GM23338 (cell line): Measurements from ENCODE around the gene UBC. TPM values are rescaled to one million over a fixed set of nuclear protein-coding genes. Genes with fewer than 3 reads are reported as not detected.

Experiments used
- ATAC-seq: fragments of 200-7000 bp; cut with Tn5 transposase; 3 replicates; pipeline ENCODE4 v1.9.1; 2020
- DNase-seq: peaks from one replicate; pipeline ENCODE4 v3.0.0-alpha.2; 2015; ENCODE audit warnings: low spot score
- H2AFZ ChIP-seq: fragments of 200-600 bp; sonication (generic); 2 replicates; pipeline ENCODE4 v1.8.0; 2016; ENCODE audit warnings: antibody characterized with exemption, mild to moderate bottlenecking, moderate library complexity
- H3F3A ChIP-seq: fragments of 200-600 bp; sonication (generic); replicated peaks from 2 replicates; pipeline ENCODE4 v1.8.0; 2017; ENCODE audit warnings: antibody characterized with exemption, mixed run types, low read depth
- H3K27ac ChIP-seq: fragments of 200-600 bp; sonication (generic); 2 replicates; pipeline ENCODE4 v1.6.1; 2016; ENCODE audit warnings: low read depth
- H3K27me3 ChIP-seq: fragments of 200-600 bp; sonication (generic); 2 replicates; pipeline ENCODE4 v1.8.0; 2016; ENCODE audit warnings: mild to moderate bottlenecking, mixed run types, moderate library complexity; ENCODE audit not compliant: insufficient read depth
- H3K36me3 ChIP-seq: fragments of 200-600 bp; sonication (generic); 2 replicates; pipeline ENCODE4 v1.8.0; 2016; ENCODE audit warnings: mild to moderate bottlenecking; ENCODE audit not compliant: insufficient read depth
- H3K4me1 ChIP-seq: fragments of 200-600 bp; sonication (generic); 2 replicates; pipeline ENCODE4 v1.8.0; 2016; ENCODE audit warnings: mild to moderate bottlenecking, moderate library complexity; ENCODE audit not compliant: insufficient read depth
- H3K4me2 ChIP-seq: fragments of 200-600 bp; sonication (generic); 2 replicates; pipeline ENCODE4 v1.7.1; 2017; ENCODE audit warnings: mixed run types
- H3K4me3 ChIP-seq: fragments of 200-600 bp; sonication (generic); 2 replicates; pipeline ENCODE4 v1.6.1; 2016; ENCODE audit warnings: mixed run types
- H3K79me2 ChIP-seq: fragments of 200-600 bp; sonication (generic); replicated peaks from 2 replicates; pipeline ENCODE4 v1.8.0; 2017; ENCODE audit warnings: mild to moderate bottlenecking; ENCODE audit not compliant: insufficient read depth
- H3K9me2 ChIP-seq: fragments of 200-600 bp; sonication (generic); 2 replicates; pipeline ENCODE4 v1.8.0; 2017; ENCODE audit not compliant: insufficient read depth
- H4K20me1 ChIP-seq: fragments of 200-600 bp; sonication (generic); replicated peaks from 2 replicates; pipeline ENCODE4 v1.8.0; 2017; ENCODE audit warnings: mild to moderate bottlenecking; ENCODE audit not compliant: insufficient read depth
- H3K27ac Mint-ChIP-seq: 2 replicates; pipeline ENCODE4 v1.8.0; 2020; ENCODE audit warnings: inconsistent platforms, mild to moderate bottlenecking, moderate library complexity, mixed read lengths
- H3K27me3 Mint-ChIP-seq: 3 replicates; pipeline ENCODE4 v1.8.0; 2022; ENCODE audit warnings: low read depth, mild to moderate bottlenecking, moderate library complexity, mixed read lengths, inconsistent platforms; ENCODE audit not compliant: insufficient read depth, poor library complexity
- H3K36me3 Mint-ChIP-seq: 3 replicates; pipeline ENCODE4 v1.8.0; 2021; ENCODE audit warnings: low read depth, mild to moderate bottlenecking, inconsistent platforms, moderate library complexity, mixed read lengths
- H3K4me1 Mint-ChIP-seq: 3 replicates; pipeline ENCODE4 v1.8.0; 2020; ENCODE audit warnings: mild to moderate bottlenecking, inconsistent platforms, mixed read lengths
- H3K4me3 Mint-ChIP-seq: 3 replicates; pipeline ENCODE4 v1.8.0; 2021; ENCODE audit warnings: moderate library complexity, mild to moderate bottlenecking, inconsistent platforms, mixed read lengths
- H3K9me3 Mint-ChIP-seq: 3 replicates; pipeline ENCODE4 v1.8.0; 2020; ENCODE audit warnings: moderate library complexity, mild to moderate bottlenecking, inconsistent platforms, mixed read lengths
- CREB1 ChIP-seq: fragments of 250-450 bp; sonication (Bioruptor Pico); IDR thresholded peaks from 2 replicates; pipeline ENCODE4 v1.5.0; 2020; ENCODE audit warnings: low read depth, mild to moderate bottlenecking, moderate library complexity
- CTCF ChIP-seq, 2 experiments: fragments of 200-600 bp in 1 of 2; sonication (generic) in 1 of 2; conservative IDR thresholded peaks; 2 replicates each; pipeline versions ENCODE4 v1.5.1 to v1.6.1; 2016 to 2017; ENCODE audit warnings: antibody characterized with exemption in 2 of 2, low read depth in 2 of 2, mild to moderate bottlenecking in 2 of 2, moderate library complexity in 1 of 2
- ETS1 ChIP-seq: IDR thresholded peaks from 2 replicates; pipeline ENCODE4 v1.6.1; 2016; ENCODE audit warnings: antibody characterized with exemption
- EZH2 ChIP-seq: fragments of 200-600 bp; sonication (generic); IDR thresholded peaks from one replicate; pipeline ENCODE4 v1.8.0; 2017; ENCODE audit warnings: antibody characterized with exemption, mild to moderate bottlenecking, low read depth; ENCODE audit not compliant: unreplicated experiment
- EZH2phosphoT487 ChIP-seq: fragments of 200-600 bp; sonication (generic); IDR thresholded peaks from one replicate; pipeline ENCODE4 v1.8.1; 2018; ENCODE audit warnings: antibody characterized with exemption; ENCODE audit not compliant: unreplicated experiment
- JUNB ChIP-seq: IDR thresholded peaks from one replicate; pipeline ENCODE4 v1.6.1; 2016; ENCODE audit warnings: antibody characterized with exemption; ENCODE audit not compliant: unreplicated experiment
- NANOG ChIP-seq: IDR thresholded peaks from 2 replicates; pipeline ENCODE4 v1.6.1; 2016; ENCODE audit warnings: antibody characterized with exemption, borderline replicate concordance
- POLR2AphosphoS5 ChIP-seq: IDR thresholded peaks from 2 replicates; pipeline ENCODE4 v1.6.1; 2016; ENCODE audit warnings: antibody characterized with exemption, low read depth
- STAT1 ChIP-seq: IDR thresholded peaks from one replicate; pipeline ENCODE4 v1.6.1; 2016; ENCODE audit warnings: antibody characterized with exemption; ENCODE audit not compliant: unreplicated experiment
- ZNF114 ChIP-seq: fragments of 250-450 bp; sonication (Bioruptor Pico); IDR thresholded peaks from 2 replicates; pipeline ENCODE4 v1.5.0; 2020; ENCODE audit warnings: mild to moderate bottlenecking, moderate library complexity
- ZNF331 ChIP-seq: fragments of 250-450 bp; sonication (Bioruptor Pico); IDR thresholded peaks from 2 replicates; pipeline ENCODE4 v1.5.0; 2020; ENCODE audit warnings: low read depth, mild to moderate bottlenecking, moderate library complexity
- polyA plus RNA-seq: library from polyadenylated mRNA; unstranded; fragments of >200 nt; fragmentation: Nextera tagmentation; extraction: Ambion mirVana; gene quantifications from 2 replicates; pipeline ENCODE4 v1.2.1, GENCODE V29; 2016
- total RNA-seq: library from RNA; depleted of rRNA; stranded (reverse); fragments of >200 nt; shearing (Covaris generic); gene quantifications from 2 replicates; pipeline ENCODE4 v1.2.3, GENCODE V29; 2014
- TF ChIP-seq, protein P1 (sequence below): fragments of 250-450 bp; sonication (Bioruptor Pico); IDR thresholded peaks from 2 replicates; pipeline ENCODE4 v1.5.0; 2020; ENCODE audit warnings: mild to moderate bottlenecking, moderate library complexity
- TF ChIP-seq, protein P2 (sequence below): IDR thresholded peaks from one replicate; pipeline ENCODE4 v1.6.1; 2018; ENCODE audit warnings: antibody characterized with exemption; ENCODE audit not compliant: unreplicated experiment

Gene UBC
- total and polyA plus RNA-seq, 2 experiments from 2014 or later: 511 to 665 TPM

DNA sequence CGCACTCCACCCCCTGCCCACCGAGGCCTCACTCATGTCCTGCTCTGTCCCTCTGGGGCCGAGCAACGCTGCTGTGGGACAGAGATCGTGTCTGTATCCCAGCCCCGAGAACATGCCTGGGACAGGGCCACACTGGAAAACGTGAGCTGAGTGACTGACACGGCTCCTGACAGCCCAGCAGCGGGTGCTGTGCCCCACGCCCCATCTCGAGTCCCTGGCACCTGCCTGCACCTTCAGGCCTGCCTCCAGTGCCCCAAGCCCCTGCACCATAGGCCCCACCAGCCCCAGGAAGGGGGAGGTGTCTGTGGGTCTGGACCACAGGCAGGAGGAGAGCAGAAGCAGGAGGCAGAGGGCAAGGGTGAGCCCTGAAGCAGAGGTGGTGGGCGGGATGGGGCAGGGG lies 34.6 kb upstream of the UBC start:
- Histone ChIP-seq H3K79me2 (no peaks in the 10 kb centered on the region), H3K36me3 (peaks cover 5% of the 10 kb centered on the region; the same call in 1 of the 2 replicates), H3K27ac (no peak overlapping the region), H3K9me2 (no peaks in the 10 kb centered on the region), H4K20me1 (peaks cover 4% of the 10 kb centered on the region; the same call in 1 of the 2 replicates), H3F3A (peaks cover 3% of the 10 kb centered on the region; the same call in 1 of the 2 replicates), H2AFZ (no peak overlapping the region), H3K4me1 (no peaks in the 10 kb centered on the region), H3K27me3 (no peaks in the 10 kb centered on the region), H3K4me3 (no peak overlapping the region), H3K4me2 (no peak overlapping the region)
- no peak for TF ChIP-seq ETS1
- no peak for TF ChIP-seq NANOG
- TF ChIP-seq CREB1 (CRISPR knock-in tag): no peak
- no peak for TF ChIP-seq JUNB
- TF ChIP-seq EZH2phosphoT487: no peak
- TF ChIP-seq, protein P1, sequence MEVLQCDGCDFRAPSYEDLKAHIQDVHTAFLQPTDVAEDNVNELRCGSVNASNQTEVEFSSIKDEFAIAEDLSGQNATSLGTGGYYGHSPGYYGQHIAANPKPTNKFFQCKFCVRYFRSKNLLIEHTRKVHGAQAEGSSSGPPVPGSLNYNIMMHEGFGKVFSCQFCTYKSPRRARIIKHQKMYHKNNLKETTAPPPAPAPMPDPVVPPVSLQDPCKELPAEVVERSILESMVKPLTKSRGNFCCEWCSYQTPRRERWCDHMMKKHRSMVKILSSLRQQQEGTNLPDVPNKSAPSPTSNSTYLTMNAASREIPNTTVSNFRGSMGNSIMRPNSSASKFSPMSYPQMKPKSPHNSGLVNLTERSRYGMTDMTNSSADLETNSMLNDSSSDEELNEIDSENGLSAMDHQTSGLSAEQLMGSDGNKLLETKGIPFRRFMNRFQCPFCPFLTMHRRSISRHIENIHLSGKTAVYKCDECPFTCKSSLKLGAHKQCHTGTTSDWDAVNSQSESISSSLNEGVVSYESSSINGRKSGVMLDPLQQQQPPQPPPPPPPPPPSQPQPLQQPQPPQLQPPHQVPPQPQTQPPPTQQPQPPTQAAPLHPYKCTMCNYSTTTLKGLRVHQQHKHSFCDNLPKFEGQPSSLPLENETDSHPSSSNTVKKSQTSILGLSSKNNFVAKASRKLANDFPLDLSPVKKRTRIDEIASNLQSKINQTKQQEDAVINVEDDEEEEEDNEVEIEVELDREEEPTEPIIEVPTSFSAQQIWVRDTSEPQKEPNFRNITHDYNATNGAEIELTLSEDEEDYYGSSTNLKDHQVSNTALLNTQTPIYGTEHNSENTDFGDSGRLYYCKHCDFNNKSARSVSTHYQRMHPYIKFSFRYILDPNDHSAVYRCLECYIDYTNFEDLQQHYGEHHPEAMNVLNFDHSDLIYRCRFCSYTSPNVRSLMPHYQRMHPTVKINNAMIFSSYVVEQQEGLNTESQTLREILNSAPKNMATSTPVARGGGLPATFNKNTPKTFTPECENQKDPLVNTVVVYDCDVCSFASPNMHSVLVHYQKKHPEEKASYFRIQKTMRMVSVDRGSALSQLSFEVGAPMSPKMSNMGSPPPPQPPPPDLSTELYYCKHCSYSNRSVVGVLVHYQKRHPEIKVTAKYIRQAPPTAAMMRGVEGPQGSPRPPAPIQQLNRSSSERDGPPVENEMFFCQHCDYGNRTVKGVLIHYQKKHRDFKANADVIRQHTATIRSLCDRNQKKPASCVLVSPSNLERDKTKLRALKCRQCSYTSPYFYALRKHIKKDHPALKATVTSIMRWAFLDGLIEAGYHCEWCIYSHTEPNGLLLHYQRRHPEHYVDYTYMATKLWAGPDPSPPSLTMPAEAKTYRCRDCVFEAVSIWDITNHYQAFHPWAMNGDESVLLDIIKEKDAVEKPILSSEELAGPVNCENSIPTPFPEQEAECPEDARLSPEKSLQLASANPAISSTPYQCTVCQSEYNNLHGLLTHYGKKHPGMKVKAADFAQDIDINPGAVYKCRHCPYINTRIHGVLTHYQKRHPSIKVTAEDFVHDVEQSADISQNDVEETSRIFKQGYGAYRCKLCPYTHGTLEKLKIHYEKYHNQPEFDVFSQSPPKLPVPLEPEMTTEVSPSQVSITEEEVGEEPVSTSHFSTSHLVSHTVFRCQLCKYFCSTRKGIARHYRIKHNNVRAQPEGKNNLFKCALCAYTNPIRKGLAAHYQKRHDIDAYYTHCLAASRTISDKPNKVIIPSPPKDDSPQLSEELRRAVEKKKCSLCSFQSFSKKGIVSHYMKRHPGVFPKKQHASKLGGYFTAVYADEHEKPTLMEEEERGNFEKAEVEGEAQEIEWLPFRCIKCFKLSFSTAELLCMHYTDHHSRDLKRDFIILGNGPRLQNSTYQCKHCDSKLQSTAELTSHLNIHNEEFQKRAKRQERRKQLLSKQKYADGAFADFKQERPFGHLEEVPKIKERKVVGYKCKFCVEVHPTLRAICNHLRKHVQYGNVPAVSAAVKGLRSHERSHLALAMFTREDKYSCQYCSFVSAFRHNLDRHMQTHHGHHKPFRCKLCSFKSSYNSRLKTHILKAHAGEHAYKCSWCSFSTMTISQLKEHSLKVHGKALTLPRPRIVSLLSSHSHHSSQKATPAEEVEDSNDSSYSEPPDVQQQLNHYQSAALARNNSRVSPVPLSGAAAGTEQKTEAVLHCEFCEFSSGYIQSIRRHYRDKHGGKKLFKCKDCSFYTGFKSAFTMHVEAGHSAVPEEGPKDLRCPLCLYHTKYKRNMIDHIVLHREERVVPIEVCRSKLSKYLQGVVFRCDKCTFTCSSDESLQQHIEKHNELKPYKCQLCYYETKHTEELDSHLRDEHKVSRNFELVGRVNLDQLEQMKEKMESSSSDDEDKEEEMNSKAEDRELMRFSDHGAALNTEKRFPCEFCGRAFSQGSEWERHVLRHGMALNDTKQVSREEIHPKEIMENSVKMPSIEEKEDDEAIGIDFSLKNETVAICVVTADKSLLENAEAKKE: no peak
- no peak for TF ChIP-seq EZH2
- no peak for TF ChIP-seq ZNF331 (CRISPR knock-in tag)
- TF ChIP-seq CTCF (conservative IDR thresholded peaks at IDR 0.05; ENCODE audit: low read depth in 2 of 2): no peak
- TF ChIP-seq STAT1: no peak
- no peak for TF ChIP-seq POLR2AphosphoS5
- TF ChIP-seq, protein P2, sequence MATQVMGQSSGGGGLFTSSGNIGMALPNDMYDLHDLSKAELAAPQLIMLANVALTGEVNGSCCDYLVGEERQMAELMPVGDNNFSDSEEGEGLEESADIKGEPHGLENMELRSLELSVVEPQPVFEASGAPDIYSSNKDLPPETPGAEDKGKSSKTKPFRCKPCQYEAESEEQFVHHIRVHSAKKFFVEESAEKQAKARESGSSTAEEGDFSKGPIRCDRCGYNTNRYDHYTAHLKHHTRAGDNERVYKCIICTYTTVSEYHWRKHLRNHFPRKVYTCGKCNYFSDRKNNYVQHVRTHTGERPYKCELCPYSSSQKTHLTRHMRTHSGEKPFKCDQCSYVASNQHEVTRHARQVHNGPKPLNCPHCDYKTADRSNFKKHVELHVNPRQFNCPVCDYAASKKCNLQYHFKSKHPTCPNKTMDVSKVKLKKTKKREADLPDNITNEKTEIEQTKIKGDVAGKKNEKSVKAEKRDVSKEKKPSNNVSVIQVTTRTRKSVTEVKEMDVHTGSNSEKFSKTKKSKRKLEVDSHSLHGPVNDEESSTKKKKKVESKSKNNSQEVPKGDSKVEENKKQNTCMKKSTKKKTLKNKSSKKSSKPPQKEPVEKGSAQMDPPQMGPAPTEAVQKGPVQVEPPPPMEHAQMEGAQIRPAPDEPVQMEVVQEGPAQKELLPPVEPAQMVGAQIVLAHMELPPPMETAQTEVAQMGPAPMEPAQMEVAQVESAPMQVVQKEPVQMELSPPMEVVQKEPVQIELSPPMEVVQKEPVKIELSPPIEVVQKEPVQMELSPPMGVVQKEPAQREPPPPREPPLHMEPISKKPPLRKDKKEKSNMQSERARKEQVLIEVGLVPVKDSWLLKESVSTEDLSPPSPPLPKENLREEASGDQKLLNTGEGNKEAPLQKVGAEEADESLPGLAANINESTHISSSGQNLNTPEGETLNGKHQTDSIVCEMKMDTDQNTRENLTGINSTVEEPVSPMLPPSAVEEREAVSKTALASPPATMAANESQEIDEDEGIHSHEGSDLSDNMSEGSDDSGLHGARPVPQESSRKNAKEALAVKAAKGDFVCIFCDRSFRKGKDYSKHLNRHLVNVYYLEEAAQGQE: no peak
- TF ChIP-seq ZNF114: no peak
- Mint-ChIP-seq H3K9me3 (no peaks in the 10 kb centered on the region), H3K4me3 (no peak overlapping the region), H3K27me3 (peaks cover 5% of the 10 kb centered on the region), H3K36me3 (peaks cover 47% of the 10 kb centered on the region), H3K27ac (no peak overlapping the region), H3K4me1 (no peaks in the 10 kb centered on the region)
- no peak for DNase-seq
- ATAC-seq: no peak
